ENCODE measurements around the gene TRAPPC2. TPM values are rescaled to one million over a fixed set of nuclear protein-coding genes. Genes with fewer than 3 reads are reported as not detected.
A peak's percentile ranks its signal among the peaks of the same experiment; 100 is the strongest.
"Not testable (repeated sequence)": the region's sequence is repeated elsewhere in the genome, so short reads cannot be mapped to it uniquely, and the experiment has no call there.

TRAPPC2 gene
- total and polyA plus RNA-seq, 4 donors: 6.5 to 18.5 (median 15.3) TPM

DNA sequence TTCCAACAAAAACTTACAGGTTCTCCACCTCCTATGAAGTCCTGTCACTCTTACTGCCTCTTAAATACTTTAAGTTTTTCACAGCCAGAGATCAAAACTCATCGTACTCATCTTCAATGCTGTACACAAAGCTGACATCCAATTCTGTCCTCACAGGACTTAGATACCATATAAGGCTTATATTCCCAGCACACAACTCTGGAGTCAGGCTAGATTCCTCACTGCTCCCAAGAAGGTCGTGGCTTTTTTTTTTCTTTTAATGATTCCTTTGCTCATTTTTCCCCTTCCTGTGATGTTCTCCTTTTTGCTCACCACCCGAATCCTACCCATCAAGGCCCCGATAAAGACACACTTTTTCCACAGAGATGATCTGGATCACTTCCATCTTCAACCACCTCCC, 914 bp downstream of the TRAPPC2 start:
- DNase-seq (no peak), ATAC-seq (ENCODE audit: low FRiP score) (no peak)
- H3K9me3 ChIP-seq (ENCODE audit: control insufficient read depth, low read length): no peaks in the 10 kb centered on the region
- no peak overlapping the region for H3K27ac ChIP-seq (ENCODE audit: low read depth in 1 of 2, low read length in 2 of 2)
- H3K36me3 ChIP-seq (ENCODE audit: control insufficient read depth in 1 of 2, insufficient read depth in 2 of 2, low read length in 1 of 2): no peaks in the 10 kb centered on the region
- H3K4me1 ChIP-seq (ENCODE audit: control insufficient read depth in 1 of 2, insufficient read depth in 2 of 2, low read length in 2 of 2): no peaks in the 10 kb centered on the region
- intact Hi-C loops (cut with DNase I): loop anchor here (5.0 kb wide), 1 partner anchor 41 kb away; no protein-coding TSS in a partner anchor
- H3K27me3 ChIP-seq (ENCODE audit: control insufficient read depth in 1 of 2, insufficient read depth in 2 of 2, low read length in 1 of 2): no peaks in the 10 kb centered on the region
- WGBS, 2 donors: 1 to 33% methylated on average over 4 of the region's 4 CpGs
- H3K4me3 ChIP-seq (ENCODE audit: low read length in 2 of 2): peak overlapping the region; percentile 31 to 73

DNA sequence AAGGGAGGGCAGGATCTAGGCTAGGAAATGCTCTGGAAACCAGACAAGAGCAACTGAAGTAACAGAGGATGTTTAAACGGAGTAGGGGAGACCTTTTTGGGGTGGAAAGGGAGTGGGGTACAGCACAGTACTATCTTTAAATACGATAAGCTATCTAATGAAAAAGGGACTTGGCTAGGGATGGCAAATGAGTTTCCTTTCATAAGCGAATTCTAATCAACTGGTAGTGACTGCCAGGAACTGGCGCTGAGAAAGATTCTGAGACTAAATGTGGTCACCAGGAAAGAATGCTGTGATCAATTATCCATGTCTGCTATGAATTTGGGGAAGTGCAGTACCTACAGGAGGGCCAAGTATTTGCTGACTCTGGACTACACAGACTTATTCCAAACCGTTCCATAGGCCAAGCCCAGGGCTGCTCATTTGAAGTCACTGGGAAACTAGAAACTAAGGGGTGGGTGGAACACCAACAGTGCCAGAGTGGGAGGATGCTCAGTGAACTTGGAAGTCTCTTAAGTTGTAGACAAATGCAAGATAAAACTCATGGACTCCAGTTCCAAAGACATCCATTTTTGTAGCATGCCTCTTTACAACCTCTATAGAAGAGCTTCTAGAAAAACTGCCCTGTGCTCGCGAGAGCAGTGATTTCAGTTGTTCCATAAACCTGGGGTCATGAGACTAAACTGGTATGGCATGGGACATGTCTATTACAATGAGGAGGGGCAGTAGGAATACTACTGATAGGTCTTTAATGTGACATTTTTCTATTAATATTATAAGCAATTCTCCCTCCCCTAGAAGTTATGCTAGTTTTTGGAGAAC, 2.0 kb downstream of the TRAPPC2 start:
- peak overlapping the region in 1 of 2 donors; percentile 44 for H3K27ac ChIP-seq (ENCODE audit: low read depth in 1 of 2, low read length in 2 of 2)
- peak; percentile 26 for ATAC-seq (ENCODE audit: low FRiP score)
- intact Hi-C loops (cut with DNase I): loop anchor here (5.0 kb wide), 1 partner anchor 40 kb away; no protein-coding TSS in a partner anchor

DNA sequence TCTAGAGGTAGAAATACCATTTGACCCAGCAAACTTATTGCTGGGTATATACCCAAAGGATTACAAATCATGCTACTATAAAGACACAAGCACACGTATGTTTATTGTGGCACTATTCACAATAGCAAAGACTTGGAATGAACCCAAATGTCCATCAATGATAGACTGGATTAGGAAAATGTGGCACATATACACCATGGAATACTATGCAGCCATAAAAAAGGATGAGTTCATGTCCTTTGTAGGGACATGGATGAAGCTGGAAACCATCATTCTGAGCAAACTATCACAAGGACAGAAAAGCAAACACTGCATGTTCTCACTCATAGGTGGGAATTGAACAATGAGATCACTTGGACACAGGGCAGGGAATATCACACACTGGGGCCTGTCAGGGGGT, 3.9 kb downstream of the TRAPPC2 start:
- not testable (repeated sequence) for H3K36me3 ChIP-seq (ENCODE audit: control insufficient read depth in 1 of 2, insufficient read depth in 2 of 2, low read length in 1 of 2); H3K27me3 ChIP-seq (ENCODE audit: control insufficient read depth in 1 of 2, insufficient read depth in 2 of 2, low read length in 1 of 2); H3K9me3 ChIP-seq (ENCODE audit: control insufficient read depth, low read length); H3K27ac ChIP-seq (ENCODE audit: low read depth in 1 of 2, low read length in 2 of 2); ATAC-seq (ENCODE audit: low FRiP score); DNase-seq; H3K4me3 ChIP-seq (ENCODE audit: low read length in 2 of 2); H3K4me1 ChIP-seq (ENCODE audit: control insufficient read depth in 1 of 2, insufficient read depth in 2 of 2, low read length in 2 of 2)
- intact Hi-C loops (cut with DNase I): loop anchor here (5.0 kb wide), 1 partner anchor 38 kb away; no protein-coding TSS in a partner anchor
- 88% methylated on average over 1 of the region's 1 CpG for WGBS, 2 donors

More for the DNA sequence above, 2.0 kb downstream of the TRAPPC2 start:
- Histone ChIP-seq H3K27me3 (ENCODE audit: control insufficient read depth in 1 of 2, insufficient read depth in 2 of 2, low read length in 1 of 2) (no peaks in the 10 kb centered on the region), H3K9me3 (ENCODE audit: control insufficient read depth, low read length) (no peaks in the 10 kb centered on the region), H3K36me3 (ENCODE audit: control insufficient read depth in 1 of 2, insufficient read depth in 2 of 2, low read length in 1 of 2) (no peaks in the 10 kb centered on the region), H3K4me1 (ENCODE audit: control insufficient read depth in 1 of 2, insufficient read depth in 2 of 2, low read length in 2 of 2) (no peaks in the 10 kb centered on the region), H3K4me3 (ENCODE audit: low read length in 2 of 2) (no peak overlapping the region)
- WGBS, 2 donors: 14 to 57% methylated on average over 7 of the region's 7 CpGs
- no peak for DNase-seq

DNA sequence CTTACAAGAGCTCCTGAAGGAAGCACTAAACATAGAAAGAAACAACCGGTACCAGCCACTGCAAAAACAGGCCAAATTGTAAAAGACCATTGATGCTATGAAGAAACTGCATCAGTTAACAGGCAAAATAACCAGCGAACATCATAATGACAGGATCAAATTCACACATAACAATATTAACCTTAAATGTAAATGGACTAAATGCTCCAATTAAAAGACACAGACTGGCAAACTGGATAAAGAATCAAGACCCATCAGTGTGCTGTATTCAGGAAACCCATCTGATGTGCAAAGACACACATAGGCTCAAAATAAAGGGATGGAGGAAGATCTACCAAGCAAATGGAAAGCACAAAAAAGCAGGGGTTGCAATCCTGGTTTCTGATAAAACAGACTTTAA, 7.8 kb downstream of the TRAPPC2 start:
- WGBS, 2 donors: 91 to 100% methylated on average over 2 of the region's 2 CpGs
- DNase-seq; H3K4me1 ChIP-seq (ENCODE audit: control insufficient read depth in 1 of 2, insufficient read depth in 2 of 2, low read length in 2 of 2); H3K9me3 ChIP-seq (ENCODE audit: control insufficient read depth, low read length); H3K36me3 ChIP-seq (ENCODE audit: control insufficient read depth in 1 of 2, insufficient read depth in 2 of 2, low read length in 1 of 2); intact Hi-C loops (cut with DNase I); H3K4me3 ChIP-seq (ENCODE audit: low read length in 2 of 2); ATAC-seq (ENCODE audit: low FRiP score); H3K27me3 ChIP-seq (ENCODE audit: control insufficient read depth in 1 of 2, insufficient read depth in 2 of 2, low read length in 1 of 2); H3K27ac ChIP-seq (ENCODE audit: low read depth in 1 of 2, low read length in 2 of 2): not testable (repeated sequence)

DNA sequence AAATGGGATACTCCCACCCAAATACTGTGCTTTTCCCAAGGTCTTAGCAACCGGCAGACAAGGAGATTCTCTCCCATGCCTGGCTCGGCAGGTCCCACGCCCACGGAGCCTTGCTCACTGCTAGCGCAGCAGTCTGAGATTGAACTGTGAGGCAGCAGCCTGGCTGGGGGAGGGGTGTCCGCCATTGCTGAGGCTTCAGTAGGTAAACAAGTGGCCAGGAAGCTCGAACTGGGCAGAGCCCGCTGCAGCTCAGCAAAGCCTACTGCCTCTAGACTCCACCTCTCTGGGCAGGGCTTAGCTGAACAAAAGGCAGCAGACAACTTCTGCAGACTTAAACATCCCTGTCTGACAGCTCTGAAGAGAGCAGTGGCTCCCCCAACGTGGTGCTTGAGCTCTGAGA, 9.5 kb downstream of the TRAPPC2 start:
- 88 to 92% methylated on average over 9 of the region's 9 CpGs for WGBS, 2 donors
- H3K27ac ChIP-seq (ENCODE audit: low read depth in 1 of 2, low read length in 2 of 2); H3K4me1 ChIP-seq (ENCODE audit: control insufficient read depth in 1 of 2, insufficient read depth in 2 of 2, low read length in 2 of 2); H3K9me3 ChIP-seq (ENCODE audit: control insufficient read depth, low read length); DNase-seq; ATAC-seq (ENCODE audit: low FRiP score); H3K27me3 ChIP-seq (ENCODE audit: control insufficient read depth in 1 of 2, insufficient read depth in 2 of 2, low read length in 1 of 2); intact Hi-C loops (cut with DNase I); H3K36me3 ChIP-seq (ENCODE audit: control insufficient read depth in 1 of 2, insufficient read depth in 2 of 2, low read length in 1 of 2); H3K4me3 ChIP-seq (ENCODE audit: low read length in 2 of 2): not testable (repeated sequence)

DNA sequence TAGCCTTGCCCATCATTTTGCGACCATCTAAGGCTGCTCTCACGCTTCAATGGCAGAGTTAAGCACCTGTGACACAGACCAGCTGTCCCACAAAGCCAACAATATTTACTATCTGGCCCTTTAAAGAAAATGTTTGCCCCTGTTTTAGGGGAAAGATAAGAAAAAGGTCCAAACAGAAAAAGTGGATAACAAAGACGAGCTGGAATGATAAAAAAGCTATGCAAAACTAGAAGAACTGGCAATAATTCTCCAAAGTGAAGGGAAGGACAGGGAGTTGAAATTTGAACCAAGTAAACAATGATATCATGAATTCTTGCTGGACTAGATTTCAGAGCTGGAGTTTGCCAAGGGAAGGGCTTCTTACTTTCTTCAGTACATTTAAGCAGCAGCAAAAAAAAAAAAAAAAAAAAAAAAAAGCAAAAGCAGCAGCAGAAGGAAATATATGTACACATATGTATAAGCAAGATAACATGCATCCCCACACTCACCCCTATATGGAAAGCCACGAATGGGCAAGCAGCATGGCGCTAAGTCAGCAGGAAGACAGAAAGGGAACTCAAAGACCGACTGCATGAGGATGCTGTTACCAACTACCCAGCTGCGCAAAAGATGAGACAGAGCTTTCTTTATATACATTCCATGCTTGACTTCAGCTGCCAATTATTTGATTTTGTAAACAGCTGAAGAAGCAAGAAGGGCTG, 12.5 kb downstream of the TRAPPC2 start:
- intact Hi-C loops (cut with DNase I): no loop called here
- peaks cover 0 to 3% of the 10 kb centered on the region in 2 donors for H3K4me1 ChIP-seq (ENCODE audit: control insufficient read depth in 1 of 2, insufficient read depth in 2 of 2, low read length in 2 of 2)
- DNase-seq (no peak), ATAC-seq (ENCODE audit: low FRiP score) (no peak)
- peaks cover 4% of the 10 kb centered on the region in 2 donors for H3K36me3 ChIP-seq (ENCODE audit: control insufficient read depth in 1 of 2, insufficient read depth in 2 of 2, low read length in 1 of 2)
- H3K27me3 ChIP-seq (ENCODE audit: control insufficient read depth in 1 of 2, insufficient read depth in 2 of 2, low read length in 1 of 2): no peaks in the 10 kb centered on the region
- H3K27ac ChIP-seq (ENCODE audit: low read depth in 1 of 2, low read length in 2 of 2): no peak overlapping the region
- WGBS, 2 donors: 62 to 79% methylated on average over 7 of the region's 7 CpGs
- no peak overlapping the region for H3K4me3 ChIP-seq (ENCODE audit: low read length in 2 of 2)
- no peaks in the 10 kb centered on the region for H3K9me3 ChIP-seq (ENCODE audit: control insufficient read depth, low read length)

DNA sequence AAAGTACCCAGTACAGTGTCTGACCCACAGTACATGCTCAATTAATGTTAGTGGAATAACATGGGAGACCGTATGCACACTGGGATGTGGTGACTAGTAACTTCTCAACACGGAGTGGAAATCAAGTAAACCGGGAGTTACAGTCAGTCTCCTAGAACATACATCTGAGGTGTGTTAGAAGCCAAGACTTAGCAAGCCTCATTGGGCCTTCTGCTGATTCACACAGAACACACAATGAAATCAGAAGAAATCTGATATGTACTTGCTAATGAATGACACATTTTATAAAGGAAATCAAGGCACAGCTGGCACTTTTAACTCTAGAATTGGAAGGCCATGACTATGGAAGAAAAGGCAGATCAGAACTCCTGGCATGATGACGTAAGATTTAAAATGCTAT, 13.0 kb downstream of the TRAPPC2 start:
- H3K27me3 ChIP-seq (ENCODE audit: control insufficient read depth in 1 of 2, insufficient read depth in 2 of 2, low read length in 1 of 2): no peaks in the 10 kb centered on the region
- intact Hi-C loops (cut with DNase I): no loop called here
- H3K27ac ChIP-seq (ENCODE audit: low read depth in 1 of 2, low read length in 2 of 2): no peak overlapping the region
- H3K9me3 ChIP-seq (ENCODE audit: control insufficient read depth, low read length): no peaks in the 10 kb centered on the region
- WGBS, 2 donors: 91 to 94% methylated on average over 4 of the region's 4 CpGs
- H3K4me3 ChIP-seq (ENCODE audit: low read length in 2 of 2): no peak overlapping the region
- peaks cover 4 to 5% of the 10 kb centered on the region in 2 donors for H3K36me3 ChIP-seq (ENCODE audit: control insufficient read depth in 1 of 2, insufficient read depth in 2 of 2, low read length in 1 of 2)
- ATAC-seq (ENCODE audit: low FRiP score): no peak
- DNase-seq: no peak
- peaks cover 0 to 3% of the 10 kb centered on the region in 2 donors for H3K4me1 ChIP-seq (ENCODE audit: control insufficient read depth in 1 of 2, insufficient read depth in 2 of 2, low read length in 2 of 2)

DNA sequence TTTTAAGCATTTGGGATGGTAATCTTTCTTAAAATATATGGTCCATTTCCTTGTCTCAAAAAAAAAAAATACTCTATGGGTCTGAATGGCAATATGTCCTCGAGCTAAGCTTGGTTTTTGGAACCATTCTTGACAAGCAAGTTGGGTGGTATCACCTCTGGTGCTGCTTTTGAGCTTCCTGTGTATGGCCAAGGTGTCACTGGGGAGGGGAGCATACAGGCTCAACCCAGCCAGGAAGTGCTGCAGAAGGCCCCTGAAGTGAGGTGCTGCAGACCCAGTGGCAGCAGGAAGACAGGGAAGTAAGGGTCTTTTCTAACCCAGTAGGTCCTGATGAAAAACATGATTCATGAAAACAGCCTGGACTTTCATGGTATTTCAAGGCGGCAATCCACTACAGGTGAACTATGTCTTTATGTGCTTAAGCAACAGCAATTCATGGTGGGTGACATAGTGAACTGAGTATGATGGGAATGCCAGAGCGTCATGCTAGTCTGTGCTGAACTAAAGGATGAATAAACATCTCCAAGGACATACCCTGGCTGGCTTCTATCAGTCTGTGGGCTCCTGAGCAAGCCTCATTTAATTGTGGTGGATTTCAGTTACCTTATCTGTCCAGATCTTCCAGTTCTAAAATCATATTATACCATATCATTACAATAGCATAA, 15.1 kb downstream of the TRAPPC2 start:
- Histone ChIP-seq H3K27ac (ENCODE audit: low read depth in 1 of 2, low read length in 2 of 2) (no peak overlapping the region), H3K4me1 (ENCODE audit: control insufficient read depth in 1 of 2, insufficient read depth in 2 of 2, low read length in 2 of 2) (peaks cover 0 to 3% of the 10 kb centered on the region in 2 donors), H3K36me3 (ENCODE audit: control insufficient read depth in 1 of 2, insufficient read depth in 2 of 2, low read length in 1 of 2) (peaks cover 4 to 5% of the 10 kb centered on the region in 2 donors), H3K9me3 (ENCODE audit: control insufficient read depth, low read length) (no peaks in the 10 kb centered on the region), H3K4me3 (ENCODE audit: low read length in 2 of 2) (no peak overlapping the region), H3K27me3 (ENCODE audit: control insufficient read depth in 1 of 2, insufficient read depth in 2 of 2, low read length in 1 of 2) (no peaks in the 10 kb centered on the region)
- intact Hi-C loops (cut with DNase I): no loop called here
- DNase-seq: no peak
- no peak for ATAC-seq (ENCODE audit: low FRiP score)
- 81 to 93% methylated on average over 3 of the region's 3 CpGs for WGBS, 2 donors
